Measurements from ENCODE around the gene HSPG2.

Gene HSPG2

DNA sequence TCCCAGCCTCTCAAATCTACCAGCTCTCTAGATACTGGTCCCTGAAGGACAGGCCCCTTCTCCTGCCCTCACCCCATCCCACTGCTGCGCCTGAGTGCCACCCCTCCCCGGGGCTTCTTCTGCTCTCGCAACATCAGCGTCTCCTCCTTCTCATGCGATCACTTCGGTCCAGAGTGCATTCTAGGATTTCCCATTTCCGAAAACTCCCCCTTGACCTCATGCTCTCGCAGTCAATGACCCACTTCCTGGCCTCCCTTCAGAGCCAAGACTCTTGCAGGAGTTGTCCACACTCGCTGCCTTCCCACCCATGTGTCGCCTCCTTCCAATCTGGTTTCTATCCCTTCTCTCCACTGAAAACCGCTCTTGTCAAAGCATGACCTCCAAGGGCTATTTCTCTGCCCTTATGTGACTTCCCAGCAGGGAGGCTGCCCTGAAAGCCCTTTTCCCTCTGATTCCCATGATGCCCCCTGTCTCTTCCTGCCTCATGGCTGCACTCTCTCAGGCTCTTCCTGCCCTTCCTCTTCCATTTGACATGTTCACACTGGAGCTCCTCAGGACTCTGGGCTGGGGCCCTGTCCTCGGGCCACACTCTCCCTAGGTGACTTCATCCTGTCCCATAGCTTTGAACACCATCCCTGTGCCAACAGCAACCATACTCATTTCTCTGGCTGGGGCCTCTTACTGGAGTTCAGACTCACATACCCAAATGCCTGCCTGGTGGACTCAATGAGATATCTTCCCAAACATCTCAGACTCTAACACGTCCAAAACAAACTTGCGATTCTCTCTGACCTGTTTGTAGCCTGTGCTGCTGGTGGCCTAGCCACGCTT, 79.1 kb downstream of the HSPG2 start:
- no peak for DNase-seq

DNA sequence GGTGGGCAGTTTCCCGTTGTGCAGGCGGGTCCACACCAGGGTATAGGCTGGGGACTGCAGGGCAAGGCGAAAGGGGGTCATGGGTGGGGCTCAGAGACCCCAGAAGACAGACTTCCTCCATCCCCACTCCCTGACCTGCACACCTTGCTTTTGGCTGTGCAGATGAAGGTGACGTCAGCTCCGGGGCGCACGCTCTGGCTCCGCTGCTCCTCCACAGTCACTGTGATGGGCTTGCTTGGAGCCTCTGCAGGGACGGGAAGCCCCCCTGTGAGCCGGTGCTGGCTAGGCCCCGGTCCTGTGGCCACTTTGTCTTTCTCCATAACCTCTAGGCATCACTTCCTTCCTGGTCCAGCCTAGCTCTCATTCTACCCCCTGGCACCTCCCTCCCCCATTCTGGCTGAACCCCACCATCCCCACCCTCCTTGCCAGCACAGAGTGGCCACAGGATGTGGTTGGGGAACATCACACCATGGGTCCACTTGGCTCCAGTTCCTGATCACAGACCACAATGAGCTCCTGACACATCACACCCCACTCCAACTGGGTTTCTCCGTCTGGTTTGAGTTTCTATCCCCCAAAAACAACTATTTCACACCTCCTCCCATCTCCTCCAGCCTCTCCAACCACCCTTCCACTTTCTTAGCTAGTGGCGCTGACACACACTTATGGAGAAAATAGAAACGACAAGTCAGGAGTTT, 79.8 kb downstream of the HSPG2 start:
- DNase-seq: no peak

- no peak for DNase-seq
Measured at GRCh38 chr1:21855257-21856096, 81.6 kb downstream of the HSPG2 start.

- no peak for DNase-seq
Measured at GRCh38 chr1:21854751-21855131, 82.4 kb downstream of the HSPG2 start.

- no peak for DNase-seq
Measured at GRCh38 chr1:21854090-21854750, 82.9 kb downstream of the HSPG2 start.

DNA sequence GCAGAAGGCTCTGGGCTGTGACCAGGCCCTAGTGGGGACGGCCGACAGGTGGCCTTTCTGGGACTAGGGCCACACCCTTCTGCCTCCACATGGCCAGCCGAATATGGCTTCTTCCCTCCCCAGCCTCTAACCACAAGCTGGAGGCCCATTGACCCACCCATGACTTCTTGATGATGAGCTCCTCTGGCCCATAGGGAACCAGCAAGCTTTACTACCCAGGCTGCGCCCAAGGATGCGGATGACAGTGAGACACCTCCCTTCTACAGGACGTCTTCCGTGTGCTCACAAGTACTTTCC, 84.0 kb downstream of the HSPG2 start:
- DNase-seq: no peak

DNA sequence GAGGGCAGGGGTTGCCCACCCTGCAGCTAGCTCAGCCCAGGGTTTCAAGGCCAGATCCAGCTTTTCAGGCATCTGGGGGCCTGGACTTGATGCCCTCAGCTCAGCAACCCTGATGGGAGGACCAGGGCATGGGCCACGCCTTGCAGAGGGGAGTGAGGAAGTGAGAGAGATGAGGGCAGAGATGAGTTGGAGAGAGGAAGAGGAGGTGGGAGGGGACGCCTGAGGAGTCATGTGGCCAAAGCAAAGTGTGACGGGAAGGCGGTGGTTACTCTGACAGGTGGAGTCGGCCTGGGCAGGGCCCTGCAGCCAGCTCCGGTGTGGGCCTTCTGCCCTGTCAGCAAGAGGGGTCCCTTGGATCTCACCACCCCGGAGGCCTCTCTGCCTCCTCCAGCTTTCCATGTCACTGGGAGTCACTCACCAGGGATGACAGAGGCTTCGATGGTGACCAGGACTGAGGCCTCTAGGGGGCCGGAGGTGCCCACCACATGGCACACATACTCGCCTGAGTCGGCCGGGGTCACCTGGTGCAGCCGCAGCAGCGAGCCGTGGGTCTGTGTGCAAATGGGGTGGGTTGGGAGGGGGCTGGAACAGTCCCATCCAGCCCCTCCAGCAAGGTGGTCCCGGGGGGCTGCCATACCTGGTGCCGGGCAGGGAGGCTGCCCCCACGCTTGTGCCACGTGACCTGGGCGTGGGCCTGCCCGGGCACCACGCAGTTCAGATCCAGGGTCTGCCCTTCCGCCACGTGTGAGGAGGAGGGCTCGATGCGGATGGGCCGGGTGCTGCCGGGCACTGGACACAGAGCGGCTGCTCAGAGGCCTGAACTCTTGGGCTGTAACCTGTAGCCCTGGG, 84.6 kb downstream of the HSPG2 start:
- DNase-seq: no peak

- DNase-seq: no peak
Measured at GRCh38 chr1:21851430-21852250, 85.5 kb downstream of the HSPG2 start.

DNA sequence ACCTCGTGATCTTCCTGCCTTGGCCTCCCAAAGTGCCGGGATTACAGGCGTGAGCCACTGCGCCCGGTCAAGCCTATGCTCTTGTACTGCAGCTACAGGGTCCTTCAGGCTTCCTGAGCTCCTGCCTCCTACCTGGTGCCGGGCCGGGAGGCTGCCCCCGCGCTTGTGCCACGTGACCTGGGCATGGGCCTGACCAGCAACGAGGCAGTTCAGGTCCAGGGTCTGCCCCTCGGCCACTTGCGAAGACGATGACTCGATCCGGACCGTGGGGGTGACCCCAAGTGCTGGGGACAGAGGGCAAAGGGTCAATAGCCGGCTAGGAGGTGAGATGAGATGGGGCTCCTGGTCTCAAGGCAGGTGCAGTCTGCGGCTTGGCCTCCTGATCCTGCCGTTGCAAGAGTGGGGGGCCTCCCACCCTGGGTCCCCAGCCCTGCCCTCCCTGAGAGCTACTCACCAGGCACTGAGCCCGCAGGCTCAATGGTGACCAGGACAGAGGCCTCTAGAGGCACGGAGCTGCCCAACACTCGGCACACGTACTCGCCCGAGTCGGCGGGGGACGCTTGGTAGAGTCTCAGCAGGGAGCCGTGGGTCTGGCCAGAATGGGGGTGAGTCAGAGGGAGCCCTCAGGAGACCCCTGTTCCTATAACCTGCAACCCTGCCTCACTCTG, 87.1 kb downstream of the HSPG2 start:
- no peak for DNase-seq

- DNase-seq: no peak
Measured at GRCh38 chr1:21848524-21849174, 88.5 kb downstream of the HSPG2 start.

DNA sequence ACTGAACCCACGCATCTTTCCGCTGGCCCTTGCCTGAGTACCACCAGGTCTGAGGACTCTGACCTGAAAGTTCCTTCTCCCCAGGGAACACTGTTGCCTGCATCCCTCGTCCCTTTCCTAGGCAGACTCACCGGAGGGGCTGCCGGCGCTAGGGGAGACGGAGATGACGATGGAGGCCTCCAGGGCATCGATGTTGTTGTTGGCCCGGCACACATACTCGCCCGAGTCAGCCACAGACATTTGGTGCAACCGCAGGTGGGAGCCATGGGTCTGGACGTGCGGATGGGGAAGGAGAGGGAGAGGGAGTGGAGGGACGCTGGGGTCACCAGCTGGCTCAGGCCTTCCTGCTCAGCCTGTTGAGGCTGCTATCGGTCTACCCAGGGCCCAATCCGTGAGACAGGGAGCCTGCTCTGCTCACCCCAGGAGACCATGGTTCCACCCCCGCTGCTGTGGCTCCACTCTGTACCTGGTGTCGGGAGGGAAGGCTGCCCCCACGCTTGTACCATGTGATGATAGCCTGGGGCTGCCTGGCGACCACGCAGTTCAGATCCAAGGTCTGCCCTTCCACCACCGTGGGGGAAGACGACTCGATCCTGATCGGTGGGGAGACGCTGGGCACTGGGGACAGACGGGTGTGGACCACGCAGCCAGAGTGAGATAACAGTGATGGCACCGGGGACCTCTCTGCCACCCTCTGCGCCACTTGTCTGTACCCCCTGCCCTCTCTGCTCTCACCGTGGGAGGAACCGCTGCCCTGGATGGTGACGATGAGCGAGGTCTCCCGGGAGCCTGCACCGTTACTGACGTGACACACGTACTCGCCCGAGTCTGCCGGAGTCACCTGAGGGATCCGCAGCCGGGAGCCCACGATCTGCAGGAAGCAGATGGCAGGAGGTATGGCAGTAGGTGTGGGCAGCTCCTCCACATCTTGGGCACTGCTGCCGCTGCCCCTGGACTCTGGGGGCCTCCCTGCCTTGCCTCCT, 89.6 kb downstream of the HSPG2 start:
- DNase-seq: no peak

DNA sequence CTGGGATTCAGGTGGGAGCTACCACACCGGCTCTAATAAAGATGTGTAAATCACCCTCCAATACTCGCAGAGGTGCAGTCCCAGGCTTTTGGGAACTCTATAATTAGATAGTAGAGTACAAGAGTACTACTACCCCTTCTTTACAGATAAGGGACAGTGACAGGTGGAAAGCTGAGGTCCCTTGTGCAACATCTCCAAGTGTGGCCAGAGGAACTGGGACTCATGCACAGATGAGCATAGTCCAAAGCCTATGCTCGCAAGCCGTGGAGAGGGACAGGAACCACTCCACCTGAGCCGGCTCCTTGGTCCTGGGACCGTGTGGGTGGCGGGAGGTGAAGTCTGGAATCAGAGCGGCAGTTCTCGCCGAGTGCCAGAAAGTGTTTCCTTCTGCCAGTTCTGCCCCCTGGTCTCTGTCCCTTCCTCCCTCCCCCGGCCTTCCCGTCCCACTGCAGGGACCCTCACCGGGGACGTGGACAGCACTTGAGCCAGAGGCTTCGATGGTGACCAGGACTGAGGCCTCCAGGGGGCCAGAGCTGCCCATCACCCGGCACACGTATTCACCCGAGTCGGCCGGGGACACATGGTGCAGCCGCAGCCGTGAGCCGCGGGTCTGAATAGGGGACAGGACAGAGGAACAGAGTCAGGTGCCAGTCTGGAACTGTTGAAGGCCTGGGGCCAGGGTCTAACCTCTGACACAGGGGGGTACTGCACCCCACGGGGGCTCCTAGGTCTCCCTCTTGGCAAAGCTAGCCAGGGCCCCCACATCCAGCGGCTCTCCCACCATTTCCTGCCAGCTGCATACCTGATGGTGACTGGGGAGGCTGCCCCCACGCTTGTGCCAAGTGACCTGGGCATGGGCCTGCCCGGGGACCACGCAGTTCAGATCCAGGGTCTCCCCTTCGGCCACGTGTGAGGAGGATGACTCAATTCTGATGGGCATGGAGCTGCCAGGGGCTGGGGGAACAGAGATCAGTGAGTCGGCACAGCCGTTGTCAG, 91.2 kb downstream of the HSPG2 start:
- no peak for DNase-seq

- DNase-seq: no peak
Measured at GRCh38 chr1:21843996-21844395, 93.1 kb downstream of the HSPG2 start.

- DNase-seq: no peak
Measured at GRCh38 chr1:21843208-21843607, 93.9 kb downstream of the HSPG2 start.

DNA sequence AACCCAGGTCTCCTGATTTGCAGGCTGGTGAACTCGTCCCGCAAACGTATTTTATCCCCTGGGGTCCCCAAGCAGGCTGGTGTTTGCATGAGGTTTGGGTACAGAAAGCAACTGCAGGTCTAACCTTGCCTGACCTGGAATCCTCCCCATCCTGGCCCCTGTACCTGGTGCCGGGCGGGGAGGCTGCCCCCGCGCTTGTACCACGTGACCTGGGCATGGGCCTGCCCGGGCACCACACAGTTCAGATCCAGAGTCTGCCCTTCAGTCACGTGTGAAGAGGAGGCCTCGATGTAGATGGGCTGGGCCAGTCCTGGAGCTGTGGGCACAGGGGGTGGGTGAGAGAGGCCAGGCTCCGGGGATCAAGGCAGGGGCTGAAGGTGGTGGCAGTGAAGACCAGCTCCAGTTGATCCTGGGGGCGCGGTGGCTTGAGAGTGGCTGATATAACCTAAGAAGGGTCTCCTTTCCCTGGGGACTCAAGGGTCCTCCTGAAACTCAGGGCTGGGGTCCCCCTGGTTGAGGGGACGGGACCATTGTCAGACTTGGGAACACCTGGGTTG, 94.4 kb downstream of the HSPG2 start:
- no peak for DNase-seq

DNA sequence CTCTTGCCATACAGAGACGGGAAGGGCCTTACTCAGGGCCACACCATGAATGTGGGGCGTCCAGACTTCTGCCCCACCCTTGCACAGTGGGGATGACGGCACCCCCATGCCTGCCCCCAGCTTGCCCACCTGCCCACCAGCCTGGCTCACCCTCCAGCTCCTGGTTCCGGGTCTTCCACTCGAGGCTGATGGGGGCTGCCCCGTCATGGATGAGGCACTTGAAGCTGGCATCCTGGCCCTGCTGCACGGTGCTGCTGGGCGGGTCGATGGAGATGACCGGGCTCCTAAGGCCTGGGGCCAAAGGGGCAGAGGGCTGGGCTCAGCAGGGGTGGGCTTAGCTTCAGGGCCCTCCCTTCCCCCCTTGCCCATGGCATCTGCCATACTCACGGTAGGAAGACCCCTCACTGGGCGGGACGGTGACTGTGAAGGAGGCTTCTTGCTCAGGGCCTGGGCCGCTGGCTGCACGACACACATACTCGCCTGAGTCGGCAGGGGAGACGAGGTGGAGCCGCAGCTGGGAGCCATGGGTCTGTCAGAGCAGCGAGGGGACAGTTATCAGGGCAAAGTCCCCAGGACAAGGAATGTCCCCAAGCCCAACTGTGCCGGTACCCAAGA, 95.2 kb downstream of the HSPG2 start:
- DNase-seq: no peak

- no peak for DNase-seq
Measured at GRCh38 chr1:21840981-21841380, 96.1 kb downstream of the HSPG2 start.

Measured in NCI-H1436 (cell line).